ENCODE results near the gene FRS2. TPM values are rescaled to one million over a fixed set of nuclear protein-coding genes. Genes with fewer than 3 reads are reported as not detected.
A peak's percentile ranks its signal among the peaks of the same experiment; 100 is the strongest.

FRS2 gene
- total RNA-seq, 4 donors from 2014 or later: 41.0 to 48.4 (median 47.1) TPM

- DNase-seq (ENCODE audit: low spot score) (peak; percentile 87), ATAC-seq (ENCODE audit: low FRiP score) (peak; percentile 98)
- TF ChIP-seq, protein P1, sequence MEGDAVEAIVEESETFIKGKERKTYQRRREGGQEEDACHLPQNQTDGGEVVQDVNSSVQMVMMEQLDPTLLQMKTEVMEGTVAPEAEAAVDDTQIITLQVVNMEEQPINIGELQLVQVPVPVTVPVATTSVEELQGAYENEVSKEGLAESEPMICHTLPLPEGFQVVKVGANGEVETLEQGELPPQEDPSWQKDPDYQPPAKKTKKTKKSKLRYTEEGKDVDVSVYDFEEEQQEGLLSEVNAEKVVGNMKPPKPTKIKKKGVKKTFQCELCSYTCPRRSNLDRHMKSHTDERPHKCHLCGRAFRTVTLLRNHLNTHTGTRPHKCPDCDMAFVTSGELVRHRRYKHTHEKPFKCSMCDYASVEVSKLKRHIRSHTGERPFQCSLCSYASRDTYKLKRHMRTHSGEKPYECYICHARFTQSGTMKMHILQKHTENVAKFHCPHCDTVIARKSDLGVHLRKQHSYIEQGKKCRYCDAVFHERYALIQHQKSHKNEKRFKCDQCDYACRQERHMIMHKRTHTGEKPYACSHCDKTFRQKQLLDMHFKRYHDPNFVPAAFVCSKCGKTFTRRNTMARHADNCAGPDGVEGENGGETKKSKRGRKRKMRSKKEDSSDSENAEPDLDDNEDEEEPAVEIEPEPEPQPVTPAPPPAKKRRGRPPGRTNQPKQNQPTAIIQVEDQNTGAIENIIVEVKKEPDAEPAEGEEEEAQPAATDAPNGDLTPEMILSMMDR (IDR thresholded peaks at IDR 0.05): no peak
These were observed 115.2 kb downstream of the FRS2 start, which contains the start of gene CCT2 for GRCh38 chr12:69585189-69586062. TSS of gene CCT2 (plus strand) at chr12:69585459. CDS start at chr12:69585522, 63 bp downstream.

- TF ChIP-seq, protein P1 (IDR thresholded peaks at IDR 0.05): no peak
- DNase-seq (ENCODE audit: low spot score): no peak
- ATAC-seq (ENCODE audit: low FRiP score): no peak
These were observed 118.3 kb downstream of the FRS2 start for GRCh38 chr12:69588527-69588926.

DNA sequence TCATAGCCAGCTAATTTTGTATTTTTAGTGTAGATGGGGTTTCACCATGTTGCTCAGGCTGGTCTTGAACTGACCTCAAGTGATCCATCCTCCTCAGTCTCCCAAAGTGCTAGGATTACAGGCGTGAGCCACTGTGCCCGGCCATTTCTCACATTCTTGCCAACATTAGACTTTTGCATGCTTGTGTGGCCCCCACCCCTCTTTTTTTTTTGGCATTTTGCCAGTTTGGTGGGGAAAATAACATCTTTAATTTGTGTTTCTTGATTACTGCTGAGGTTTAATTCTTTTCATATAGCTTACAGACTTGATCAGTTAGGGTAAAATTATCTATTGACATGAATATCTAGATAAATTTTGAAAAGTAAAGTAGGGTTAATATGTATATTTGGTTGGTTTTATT is 118.9 kb downstream of the FRS2 start:
- TF ChIP-seq, protein P1 (IDR thresholded peaks at IDR 0.05): no peak
- ATAC-seq (ENCODE audit: low FRiP score): no peak
- no peak for DNase-seq (ENCODE audit: low spot score)

GRCh38 chr12:69595689-69596088 is 125.5 kb downstream of the FRS2 start:
- DNase-seq (ENCODE audit: low spot score): no peak
- TF ChIP-seq, protein P1 (IDR thresholded peaks at IDR 0.05): no peak
- no peak for ATAC-seq (ENCODE audit: low FRiP score)

DNA sequence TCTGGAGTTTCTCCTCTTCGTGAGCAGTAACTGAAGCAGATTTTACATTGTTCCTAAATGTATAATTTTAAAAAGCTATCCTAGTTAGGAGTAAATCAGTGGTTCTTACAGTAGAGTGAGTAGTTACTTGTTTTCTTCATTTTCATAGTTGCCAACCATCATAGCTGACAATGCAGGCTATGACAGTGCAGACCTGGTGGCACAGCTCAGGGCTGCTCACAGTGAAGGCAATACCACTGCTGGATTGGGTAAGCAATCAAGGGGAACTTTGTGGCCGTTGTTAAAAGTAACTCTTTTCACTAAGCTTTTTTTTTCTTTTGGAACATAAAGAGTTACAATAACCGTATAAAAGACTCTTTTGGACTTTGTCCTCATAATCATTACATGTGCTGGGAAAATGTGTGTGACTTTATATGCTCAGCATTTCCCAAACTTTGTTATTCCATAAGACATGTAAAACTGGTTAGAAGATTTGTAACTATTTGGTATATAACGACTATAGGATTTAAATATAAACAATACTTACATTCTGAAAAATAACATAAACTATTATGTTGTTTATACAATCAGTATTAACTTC is 128.1 kb downstream of the FRS2 start:
- TF ChIP-seq, protein P1 (IDR thresholded peaks at IDR 0.05): no peak
- DNase-seq (ENCODE audit: low spot score) (no peak), ATAC-seq (ENCODE audit: low FRiP score) (no peak)

- DNase-seq (ENCODE audit: low spot score) (no peak), ATAC-seq (ENCODE audit: low FRiP score) (no peak)
- TF ChIP-seq, protein P1 (IDR thresholded peaks at IDR 0.05): no peak
These were observed 130.6 kb downstream of the FRS2 start for GRCh38 chr12:69600804-69601203.
